Measurements from ENCODE around the gene ITPKA. TPM values are rescaled to one million over a fixed set of nuclear protein-coding genes. Genes with fewer than 3 reads are reported as not detected.

The ITPKA gene
- total RNA-seq, 4 donors from 2014 or later: not detected

GRCh38 chr15:41483115-41483514 is 10.6 kb upstream of the ITPKA start:
- no peak for DNase-seq (ENCODE audit: low spot score in 2 of 2)
- H3K9me3 ChIP-seq: no peaks in the 10 kb centered on the region

GRCh38 chr15:41483519-41483918 is 10.2 kb upstream of the ITPKA start:
- Histone ChIP-seq H3K36me3 (peaks cover 0 to 54% (median 6%) of the 10 kb centered on the region in 3 donors), H3K27ac (no peak overlapping the region), H3K4me1 (no peaks in the 10 kb centered on the region), H3K27me3 (peaks cover 0 to 4% of the 10 kb centered on the region in 2 donors), H3K9me3 (no peaks in the 10 kb centered on the region), H3K4me3 (no peak overlapping the region)
- WGBS, 2 donors: 90 to 98% methylated on average over 2 of the region's 2 CpGs
- TF ChIP-seq POLR2A (IDR thresholded peaks at IDR 0.05): no peak
- TF ChIP-seq EP300 (IDR thresholded peaks at IDR 0.05): no peak
- TF ChIP-seq CTCF (IDR thresholded peaks at IDR 0.05): no peak
- no peak for DNase-seq (ENCODE audit: low spot score in 2 of 2)

More at GRCh38 chr15:41483115-41483514, 10.6 kb upstream of the ITPKA start:
- Histone ChIP-seq H3K4me3 (no peak overlapping the region), H3K4me1 (no peaks in the 10 kb centered on the region), H3K36me3 (peaks cover 0 to 58% (median 6%) of the 10 kb centered on the region in 3 donors), H3K27ac (no peak overlapping the region), H3K27me3 (peaks cover 0 to 2% of the 10 kb centered on the region in 2 donors)
- TF ChIP-seq POLR2A (IDR thresholded peaks at IDR 0.05): no peak
- TF ChIP-seq CTCF (IDR thresholded peaks at IDR 0.05): no peak
- no peak for TF ChIP-seq EP300 (IDR thresholded peaks at IDR 0.05)

- WGBS, 2 donors: 63 to 65% methylated on average over 11 of the region's 11 CpGs
Observed at GRCh38 chr15:41484937-41485625, 8.6 kb upstream of the ITPKA start.

GRCh38 chr15:41486286-41486685 is 7.4 kb upstream of the ITPKA start:
- Histone ChIP-seq H3K27ac (no peak overlapping the region), H3K4me3 (no peak overlapping the region), H3K9me3 (no peaks in the 10 kb centered on the region), H3K27me3 (peaks cover 0 to 32% of the 10 kb centered on the region in 2 donors), H3K36me3 (peaks cover 0 to 26% (median 0%) of the 10 kb centered on the region in 3 donors), H3K4me1 (no peaks in the 10 kb centered on the region)
- DNase-seq (ENCODE audit: low spot score in 2 of 2): no peak
- no peak for TF ChIP-seq POLR2A (IDR thresholded peaks at IDR 0.05)
- no peak for TF ChIP-seq CTCF (IDR thresholded peaks at IDR 0.05)
- no peak for TF ChIP-seq EP300 (IDR thresholded peaks at IDR 0.05)
- WGBS, 2 donors: 86 to 87% methylated on average over 27 to 43 of the region's 43 CpGs

More at GRCh38 chr15:41484937-41485625, 8.6 kb upstream of the ITPKA start:
- no peak overlapping the region for H3K4me3 ChIP-seq
- no peaks in the 10 kb centered on the region for H3K9me3 ChIP-seq
- no peak overlapping the region for H3K27ac ChIP-seq
- H3K27me3 ChIP-seq: peaks cover 0 to 20% of the 10 kb centered on the region in 2 donors
- TF ChIP-seq EP300 (IDR thresholded peaks at IDR 0.05) (no peak), CTCF (IDR thresholded peaks at IDR 0.05) (no peak), POLR2A (IDR thresholded peaks at IDR 0.05) (no peak)
- DNase-seq (ENCODE audit: low spot score in 2 of 2): no peak
- peaks cover 0 to 38% (median 6%) of the 10 kb centered on the region in 3 donors for H3K36me3 ChIP-seq
- no peaks in the 10 kb centered on the region for H3K4me1 ChIP-seq

GRCh38 chr15:41487381-41487780 is 6.3 kb upstream of the ITPKA start:
- peaks cover 0 to 2% (median 2%) of the 10 kb centered on the region in 4 donors for H3K4me1 ChIP-seq
- H3K27ac ChIP-seq: no peak overlapping the region
- H3K27me3 ChIP-seq: peaks cover 0 to 43% of the 10 kb centered on the region in 2 donors
- no peaks in the 10 kb centered on the region for H3K9me3 ChIP-seq
- 77 to 80% methylated on average over 9 of the region's 9 CpGs for WGBS, 2 donors
- no peak for DNase-seq (ENCODE audit: low spot score in 2 of 2)
- TF ChIP-seq POLR2A (IDR thresholded peaks at IDR 0.05): no peak
- peaks cover 0 to 15% (median 0%) of the 10 kb centered on the region in 3 donors for H3K36me3 ChIP-seq
- H3K4me3 ChIP-seq: no peak overlapping the region

Data from tibial nerve (tissue), 4 donors.